GM18502 (cell line): Measurements from ENCODE around the gene CSTF1.
"Not testable (repeated sequence)": the region's sequence is repeated elsewhere in the genome, so short reads cannot be mapped to it uniquely, and the experiment has no call there.

Source experiments
- ATAC-seq: cut with Tn5 transposase; IDR thresholded peaks from one replicate; pipeline ENCODE4 v1.9.1; 2021; ENCODE audit warnings: mild to moderate bottlenecking; ENCODE audit not compliant: unreplicated experiment, poor library complexity

CSTF1 gene

DNA sequence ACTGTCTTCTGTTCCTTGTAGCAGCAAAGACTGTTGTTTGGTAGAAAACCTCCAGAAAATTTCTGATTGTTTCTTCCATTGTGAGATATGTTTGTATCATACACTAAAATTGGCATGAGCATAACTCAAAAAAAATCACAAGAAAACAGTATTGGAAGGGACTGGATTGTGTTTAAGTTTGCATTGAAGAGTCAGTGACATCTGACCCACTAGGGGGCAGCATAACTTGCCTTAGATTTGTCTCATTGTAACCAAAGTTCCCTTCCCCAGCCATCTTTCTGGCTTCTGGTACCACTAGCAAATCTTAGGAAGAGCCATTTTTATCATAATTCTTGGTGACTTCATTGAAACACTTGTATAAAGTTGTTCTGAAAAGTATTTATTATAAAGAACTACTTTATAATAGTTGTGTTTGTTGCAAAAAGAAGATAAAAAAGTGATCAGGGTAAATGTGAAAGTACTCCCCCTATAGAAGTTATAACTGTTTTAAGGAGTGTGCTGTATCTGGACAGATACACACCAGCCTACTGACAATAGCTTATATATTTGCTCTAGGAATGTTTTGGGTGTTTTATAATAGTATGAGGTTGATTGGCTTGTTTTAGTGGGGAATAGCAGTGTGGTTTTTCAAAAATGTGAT lies 7.7 kb downstream of the CSTF1 start:
- peak; percentile 68 for ATAC-seq

DNA sequence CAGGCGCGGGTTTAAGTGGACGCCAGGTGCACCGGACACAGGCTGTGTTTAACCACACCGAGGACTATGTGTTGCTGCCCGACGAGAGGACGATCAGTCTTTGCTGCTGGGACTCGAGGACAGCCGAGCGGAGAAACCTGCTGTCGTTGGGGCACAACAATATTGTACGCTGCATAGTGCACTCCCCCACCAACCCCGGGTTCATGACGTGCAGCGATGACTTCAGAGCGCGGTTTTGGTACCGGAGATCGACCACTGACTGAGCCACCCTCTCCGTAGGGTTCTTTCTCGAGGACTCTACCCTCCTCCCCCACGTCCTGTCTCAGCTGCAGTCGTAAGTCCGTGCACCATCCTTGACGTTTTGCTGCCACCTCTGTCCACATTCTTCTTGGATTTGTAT lies 11.0 kb downstream of the CSTF1 start:
- ATAC-seq, result no peak

DNA sequence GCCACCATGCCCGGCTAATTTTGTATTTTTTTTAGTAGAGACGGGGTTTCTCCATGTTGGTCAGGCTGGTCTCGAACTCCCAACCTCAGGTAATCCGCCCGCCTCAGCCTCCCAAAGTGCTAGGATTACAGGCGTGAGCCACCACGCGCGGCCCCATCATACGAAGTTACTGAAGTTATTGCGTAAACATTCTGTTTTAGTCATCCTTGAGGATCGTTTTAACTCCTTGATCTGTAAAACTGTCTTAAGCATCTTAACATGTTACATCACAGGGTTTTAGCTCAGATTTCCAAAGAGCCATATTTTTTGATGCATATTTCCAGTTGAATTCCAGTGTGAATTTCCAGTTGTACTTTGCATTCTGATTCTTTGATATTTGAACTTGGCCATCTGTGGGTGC lies 12.9 kb downstream of the CSTF1 start:
- not testable (repeated sequence) for ATAC-seq

DNA sequence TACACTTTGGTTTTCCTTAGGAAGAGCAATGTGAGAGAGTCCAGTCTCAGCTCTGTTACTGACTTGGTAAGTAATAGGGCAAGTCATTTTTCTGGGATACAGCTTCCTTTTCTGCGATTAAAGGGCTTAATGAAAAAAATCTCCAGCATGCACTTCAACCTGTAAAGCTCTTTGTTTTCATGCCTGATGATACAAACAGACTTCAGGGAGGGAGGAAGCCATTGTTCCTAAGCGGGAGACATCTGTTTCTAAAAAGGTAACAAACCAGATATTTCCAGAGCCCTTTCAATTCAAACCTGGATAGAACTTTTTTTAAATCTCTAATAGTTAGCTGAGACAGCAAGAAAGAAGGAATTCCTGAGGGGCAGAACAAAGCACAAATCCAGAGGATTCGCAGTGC lies 14.5 kb downstream of the CSTF1 start:
- ATAC-seq, result no peak

DNA sequence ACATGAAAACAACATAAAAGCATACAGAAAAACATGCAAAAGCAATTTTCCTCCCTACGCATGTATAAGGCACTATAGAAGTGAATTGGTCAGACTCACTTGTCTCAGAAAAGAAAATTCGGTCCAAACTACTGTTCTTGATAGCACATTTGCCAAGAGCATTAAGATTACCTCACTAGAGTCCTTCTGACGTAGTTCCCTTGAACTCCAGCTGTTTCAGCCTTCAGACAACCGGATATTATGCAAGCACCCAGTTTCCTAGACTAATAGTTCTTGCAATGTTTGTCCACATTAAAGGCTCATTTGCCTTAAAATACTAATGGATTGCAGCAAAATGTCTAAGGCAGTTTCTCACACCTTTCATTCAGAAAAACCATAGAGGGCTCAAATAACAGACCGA lies 17.1 kb downstream of the CSTF1 start:
- ATAC-seq, result no peak

DNA sequence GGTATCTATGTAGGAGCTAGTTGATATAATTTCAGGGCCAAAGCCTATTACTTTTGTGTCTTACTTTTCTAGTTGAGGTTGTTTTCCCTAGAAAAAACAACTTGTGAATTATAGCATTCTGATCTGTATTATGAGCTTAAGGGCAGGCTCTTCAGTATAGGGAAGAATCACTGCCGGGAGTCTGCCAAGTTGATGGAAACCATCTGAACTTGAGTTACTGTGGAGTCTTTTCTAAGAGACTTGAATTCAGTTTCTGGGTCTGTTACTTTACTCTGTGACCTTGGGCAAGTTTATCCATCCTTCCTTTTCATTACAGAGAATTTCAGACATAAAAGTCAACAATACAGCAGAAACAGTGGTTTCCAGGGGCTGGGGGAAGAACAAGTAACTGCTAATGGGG lies 17.5 kb downstream of the CSTF1 start:
- no peak for ATAC-seq

DNA sequence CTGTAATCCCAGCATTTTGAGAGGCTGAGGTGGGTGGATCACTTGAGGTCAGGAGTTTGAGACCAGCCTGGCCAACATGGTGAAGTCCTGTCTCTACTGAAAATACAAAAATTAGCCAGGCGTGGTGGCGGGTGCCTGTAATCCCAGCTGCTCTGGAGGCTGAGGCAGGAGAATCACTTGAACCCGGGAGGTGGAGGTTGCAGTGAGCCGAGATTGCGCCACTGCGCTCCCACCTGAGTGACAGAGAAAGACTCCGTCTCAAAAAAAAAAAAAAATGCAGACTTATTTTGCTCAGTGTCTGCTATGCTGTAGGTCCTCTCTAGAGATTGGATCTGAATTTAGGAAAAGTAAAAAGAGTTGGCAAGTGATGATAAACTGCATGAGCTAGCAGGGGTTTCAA lies 18.8 kb downstream of the CSTF1 start:
- ATAC-seq, result not testable (repeated sequence)

DNA sequence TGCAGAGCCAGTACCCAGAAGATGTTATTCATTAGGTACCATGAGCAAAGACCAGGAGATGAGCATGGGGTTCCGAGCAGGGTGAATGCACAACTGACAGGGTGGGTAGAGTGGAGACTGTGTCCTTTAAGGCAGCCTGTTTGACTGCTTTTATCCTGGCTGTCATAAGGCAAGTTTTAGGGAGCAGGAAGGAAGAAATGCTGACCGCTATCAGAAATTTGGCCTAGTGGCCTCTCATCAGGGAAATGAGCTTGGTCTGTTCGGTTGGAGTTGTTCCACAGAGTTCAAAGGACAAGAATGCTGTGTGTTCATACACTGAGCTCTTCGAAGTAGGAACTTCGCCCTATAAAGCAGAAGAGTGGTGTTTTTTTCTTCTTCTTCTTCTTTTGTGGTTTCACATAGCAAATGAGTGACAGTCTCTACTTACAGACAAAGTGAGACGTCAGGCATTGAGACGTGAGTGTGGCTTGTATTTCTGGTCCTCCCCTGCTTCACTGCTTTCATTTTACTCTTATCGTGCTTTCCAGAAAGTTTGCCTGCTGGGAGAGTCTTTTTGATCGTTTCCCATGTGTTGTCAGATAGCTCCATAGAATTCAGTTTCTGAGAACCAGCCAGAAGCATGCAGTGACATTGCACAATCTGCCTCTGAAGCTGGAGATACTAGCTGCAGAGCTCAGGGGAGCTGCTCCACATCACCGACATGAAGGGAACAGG lies 19.5 kb downstream of the CSTF1 start, which contains the start of gene CASS4:
CASS4 (plus strand) TSS at position 502 of the 714 bp plus-strand sequence; CDS start at position 701, 199 bp downstream.
- ATAC-seq, result peak; percentile 76

DNA sequence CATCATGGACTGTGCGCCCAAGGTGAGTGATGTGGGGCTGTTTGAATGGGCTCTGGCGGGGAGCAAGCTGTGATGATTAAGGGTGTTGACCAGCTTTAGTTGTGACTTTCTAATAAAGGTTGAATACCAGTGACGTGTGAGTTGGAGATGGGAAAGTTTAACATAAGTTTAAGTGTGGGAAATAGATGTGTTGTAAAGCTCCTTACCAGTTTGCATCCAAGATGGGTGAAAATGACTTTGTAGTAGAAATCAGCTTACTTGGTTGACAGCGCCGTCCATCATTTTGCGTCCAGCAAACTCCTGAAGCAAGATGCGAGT lies 20.0 kb downstream of the CSTF1 start:
- no peak for ATAC-seq

DNA sequence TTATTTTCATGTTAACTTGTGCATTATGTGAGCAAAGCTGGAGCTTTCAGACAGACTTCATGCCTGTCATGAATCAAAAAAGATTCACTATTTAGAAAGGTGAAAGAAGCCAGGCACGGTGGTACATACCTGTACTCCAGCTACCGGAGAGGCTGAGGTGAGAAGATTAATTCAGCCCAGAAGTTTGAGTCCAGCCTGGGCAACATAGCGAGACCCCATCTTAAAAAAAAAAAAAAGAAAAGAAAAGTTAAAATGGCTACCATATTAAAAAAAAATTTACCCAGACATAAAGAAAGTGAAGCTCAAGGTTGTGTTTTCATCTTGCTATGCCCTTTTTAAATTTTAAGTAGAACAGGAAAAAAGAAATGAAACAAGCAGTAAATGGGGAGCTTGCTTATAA lies 20.5 kb downstream of the CSTF1 start:
- no peak for ATAC-seq

DNA sequence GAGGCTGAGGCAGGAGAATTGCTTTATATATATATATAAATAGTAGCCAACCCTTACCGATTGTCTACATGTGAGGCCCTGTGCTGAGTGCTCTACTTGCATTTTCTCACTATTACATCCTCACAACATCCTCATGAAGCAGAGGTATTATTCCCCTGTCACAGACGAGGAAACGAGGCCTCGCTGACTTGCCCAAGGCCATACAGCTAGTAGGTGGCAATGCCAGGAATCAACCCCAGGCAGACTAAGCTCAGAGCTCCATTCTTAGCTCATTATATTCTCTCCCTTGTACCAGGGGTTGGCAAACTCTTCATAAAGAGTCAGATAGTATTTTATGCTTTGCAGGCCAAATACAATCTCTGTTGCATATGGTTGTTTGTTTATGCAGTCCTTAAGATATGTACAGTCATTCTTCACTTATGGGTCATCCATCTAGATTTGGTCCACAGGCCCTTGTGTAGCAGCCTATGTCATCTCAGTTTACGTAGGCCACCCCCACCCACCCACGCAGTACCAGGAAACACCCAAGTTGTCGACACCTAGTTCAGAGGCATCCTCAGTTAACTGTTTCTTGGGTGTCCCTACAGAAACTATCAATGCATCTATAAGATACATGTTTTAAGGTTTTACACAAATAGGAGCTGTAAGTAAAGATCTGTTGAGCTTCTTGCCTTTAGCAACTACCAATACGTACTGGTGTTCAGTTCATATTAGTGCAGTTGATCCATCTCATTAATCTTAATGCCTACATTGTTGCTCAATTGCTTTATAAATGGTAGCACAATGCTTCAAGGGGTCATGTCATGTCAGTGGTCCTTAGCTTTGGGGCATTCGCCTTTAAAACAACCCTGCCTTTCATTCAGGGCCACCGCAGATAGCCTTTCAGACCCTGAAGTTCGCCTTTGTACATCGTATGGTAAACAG lies 22.7 kb downstream of the CSTF1 start:
- ATAC-seq, result no peak

DNA sequence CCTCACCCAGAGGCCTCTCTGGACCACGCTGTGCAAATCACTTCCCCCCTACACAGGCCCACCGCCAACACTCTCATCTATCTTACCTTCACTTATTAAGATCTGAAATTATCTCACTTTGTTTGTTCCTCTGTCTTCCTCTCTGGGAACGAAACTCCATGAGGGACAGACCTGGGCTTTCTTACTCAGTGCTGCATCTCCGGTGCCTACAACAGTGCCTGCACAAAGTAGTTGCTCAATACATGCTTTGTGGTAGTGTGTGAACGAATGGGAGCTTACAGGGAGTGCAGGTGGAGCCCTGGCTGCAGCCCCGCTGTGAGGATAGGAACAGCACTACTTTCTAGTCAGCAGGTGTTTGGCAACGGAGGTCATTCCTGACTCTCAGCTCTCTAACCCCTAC lies 25.0 kb downstream of the CSTF1 start:
- no peak for ATAC-seq

DNA sequence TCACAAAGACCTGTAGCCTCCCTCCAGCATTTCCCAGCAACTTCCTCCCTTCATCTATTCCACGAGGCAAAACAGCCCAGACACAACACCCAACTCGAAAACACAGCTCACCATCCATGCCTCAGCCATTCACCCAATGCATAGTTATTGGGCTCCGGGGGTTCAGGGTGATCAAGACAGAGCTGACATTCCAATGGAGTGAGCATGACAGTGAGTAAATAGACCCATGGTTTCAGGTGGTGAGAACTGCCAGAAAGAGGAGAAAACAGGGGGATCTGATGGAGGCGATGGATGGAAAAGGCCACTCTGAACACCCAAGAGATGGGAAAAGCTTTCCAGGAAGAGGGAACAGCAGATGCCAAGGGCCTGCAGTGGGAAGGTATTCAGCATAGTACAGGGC lies 25.5 kb downstream of the CSTF1 start:
- ATAC-seq, result no peak

DNA sequence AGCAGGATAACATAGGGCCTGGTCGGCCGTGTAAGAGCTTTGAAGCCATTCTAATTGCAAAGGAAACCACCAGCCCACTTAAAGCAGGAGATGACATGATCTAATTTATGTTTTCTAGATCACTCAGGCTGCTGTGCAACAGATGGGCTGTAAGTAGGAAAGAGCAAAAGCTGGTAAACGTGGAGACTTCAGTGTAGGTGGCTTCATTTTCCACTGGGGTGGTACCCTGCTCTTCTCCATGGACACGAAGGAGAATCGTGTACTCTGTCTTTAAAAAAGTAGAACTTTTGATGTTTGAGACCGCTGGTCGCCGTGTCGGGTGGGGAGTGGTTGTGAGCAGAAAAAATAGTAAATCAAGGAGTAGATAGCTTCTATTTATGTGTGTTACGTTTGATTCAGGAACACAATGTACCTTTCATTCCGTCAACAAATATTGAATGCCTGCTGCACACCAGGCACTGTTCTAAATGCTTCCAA lies 26.0 kb downstream of the CSTF1 start:
- ATAC-seq, result no peak

DNA sequence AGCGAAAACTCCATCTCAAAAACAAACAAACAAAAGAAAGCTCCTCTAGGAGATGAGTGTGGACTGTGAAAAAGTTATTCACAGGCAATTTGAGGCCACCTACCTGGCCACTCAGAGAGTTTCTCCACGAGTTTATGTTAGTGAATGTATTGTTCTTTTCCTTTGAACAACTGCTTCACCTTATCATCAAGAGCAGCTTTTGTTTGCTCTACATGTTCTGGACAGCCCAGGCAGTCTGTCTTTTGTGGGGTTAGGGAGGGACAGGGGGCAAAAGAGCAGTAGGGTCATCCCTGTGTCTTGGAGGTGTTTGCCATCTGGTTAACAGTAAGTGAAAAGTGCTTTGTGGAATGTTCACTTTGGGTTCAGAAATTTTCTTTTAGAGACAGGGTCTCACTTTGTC lies 27.6 kb downstream of the CSTF1 start:
- ATAC-seq, result no peak

DNA sequence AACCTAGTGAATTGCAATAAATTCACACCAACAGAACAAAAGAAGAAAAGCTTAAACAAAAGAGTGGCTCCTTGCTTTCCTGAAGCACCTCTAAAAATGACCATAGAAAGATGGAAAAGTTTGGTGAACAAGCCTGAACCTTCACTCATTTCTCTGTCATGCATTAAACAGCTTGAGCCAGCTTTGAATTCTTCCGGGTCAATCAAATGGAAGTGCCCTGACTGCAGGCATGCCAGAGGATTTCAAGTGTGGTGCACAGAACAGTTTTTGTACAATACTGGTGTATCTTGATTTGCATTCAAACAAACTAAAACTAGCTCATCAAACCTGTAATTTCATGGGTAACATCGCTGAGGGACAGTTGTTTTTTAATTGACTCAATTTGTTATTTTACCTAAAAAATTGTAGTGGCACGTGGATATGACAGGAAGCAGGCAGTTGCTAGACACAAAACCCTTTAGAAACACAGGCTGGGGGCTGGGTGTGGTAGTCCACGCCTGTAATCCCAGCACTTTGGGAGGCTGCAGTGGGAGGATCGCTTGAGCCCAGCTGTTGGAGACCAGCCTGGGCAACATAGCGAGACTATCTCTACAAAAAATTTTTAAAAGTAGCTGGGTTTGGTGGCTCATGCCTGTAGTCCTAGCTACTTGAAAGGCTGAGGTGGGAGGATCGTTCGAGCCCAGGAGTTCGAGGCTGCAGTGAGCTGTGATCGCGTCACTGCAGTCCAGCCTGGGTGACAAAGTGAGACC lies 28.7 kb downstream of the CSTF1 start:
- ATAC-seq, result no peak

DNA sequence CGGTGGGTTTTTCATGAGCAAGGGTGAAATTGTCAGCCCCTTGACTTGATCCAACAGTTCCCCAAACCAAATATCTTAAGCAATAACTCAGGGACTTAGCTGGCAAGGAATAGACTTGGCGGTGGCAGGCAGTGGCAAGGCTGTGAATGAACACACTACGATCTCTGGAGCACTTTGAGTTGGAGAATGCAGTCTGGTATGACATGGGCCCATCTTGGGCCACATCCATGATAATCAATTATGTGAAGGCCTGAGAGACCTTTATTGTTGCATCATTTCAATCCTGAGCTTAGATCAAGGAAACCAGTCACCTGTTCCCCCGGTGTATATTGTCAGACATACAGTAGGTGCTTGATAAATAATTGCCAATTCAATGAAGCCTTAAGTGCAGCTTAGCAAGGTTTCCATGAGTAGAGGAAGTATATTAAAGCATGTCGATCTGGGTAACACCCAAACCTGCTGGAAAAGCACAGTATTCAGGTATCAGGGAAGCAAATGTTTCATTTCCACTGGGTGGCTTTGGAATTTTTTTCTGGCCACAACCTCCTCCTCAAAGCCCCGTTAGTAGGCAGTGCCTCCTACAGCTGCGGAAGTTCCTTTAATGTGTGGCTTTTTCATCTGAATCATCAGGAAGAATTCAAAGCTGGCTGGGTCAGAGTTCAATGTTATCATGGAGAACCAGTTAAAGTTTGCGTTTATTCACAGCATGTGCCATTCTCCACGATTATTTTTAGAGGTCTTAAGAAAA lies 29.8 kb downstream of the CSTF1 start:
- no peak for ATAC-seq

DNA sequence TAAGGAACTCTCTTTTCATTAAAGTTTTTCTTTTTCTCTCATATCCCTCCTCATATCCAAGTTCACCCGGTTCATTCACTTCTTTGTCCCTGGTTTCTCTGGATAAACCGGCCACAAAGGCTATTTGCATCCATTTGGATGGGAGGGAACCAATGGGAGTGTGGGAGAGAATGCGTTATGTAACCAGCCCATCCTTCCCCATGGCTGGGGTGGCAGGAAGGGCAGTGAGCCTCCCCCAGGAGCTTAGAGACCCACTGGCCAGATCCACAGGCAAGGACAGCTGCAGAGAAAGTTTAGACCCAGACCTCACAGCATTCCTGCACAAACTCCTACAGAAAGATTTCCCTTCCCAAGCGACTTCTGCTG lies 30.4 kb downstream of the CSTF1 start:
- no peak for ATAC-seq

DNA sequence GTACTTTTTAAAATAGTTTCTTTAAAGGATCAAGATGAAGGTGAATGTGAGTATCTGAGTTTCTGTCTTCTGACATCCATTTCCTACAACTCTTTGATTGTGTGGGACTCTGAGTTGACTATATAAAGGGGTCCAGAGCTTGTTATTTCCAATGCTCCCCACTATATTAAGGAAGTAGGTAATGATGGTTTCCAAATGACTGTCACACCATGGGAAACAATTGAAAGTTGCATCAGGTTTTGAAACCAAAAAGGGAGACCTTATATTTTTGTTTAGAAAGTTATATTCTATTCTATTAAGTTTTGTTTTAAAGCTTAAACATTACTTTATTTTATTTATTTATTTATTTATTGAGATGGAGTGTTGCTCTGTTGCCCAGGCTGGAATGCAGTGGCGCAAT lies 30.8 kb downstream of the CSTF1 start:
- no peak for ATAC-seq

DNA sequence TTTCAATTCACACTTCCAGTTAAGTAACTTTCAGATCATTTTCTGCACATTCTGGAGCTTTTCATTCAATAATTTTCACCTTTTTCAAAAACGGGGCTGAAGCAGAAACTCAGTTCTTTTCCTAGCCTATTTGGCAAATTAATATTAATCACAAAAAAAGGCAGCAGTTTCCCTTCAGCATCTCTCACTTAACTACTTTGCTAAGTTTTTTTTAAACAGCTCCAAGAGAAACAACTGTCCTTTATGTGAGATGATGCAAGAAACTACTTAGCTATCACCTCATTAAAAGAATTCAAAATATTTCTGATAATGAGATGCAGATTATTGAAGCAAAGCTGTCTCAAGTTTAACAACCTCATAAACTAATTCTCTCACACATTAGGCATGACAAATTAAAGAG lies 31.4 kb downstream of the CSTF1 start:
- no peak for ATAC-seq
